Mucosa of gallbladder (tissue), 1 donor: ENCODE results near the gene INPP5A. TPM values are rescaled to one million over a fixed set of nuclear protein-coding genes. Genes with fewer than 3 reads are reported as not detected.
A peak's percentile ranks its signal among the peaks of the same experiment; 100 is the strongest.
"Not testable (repeated sequence)": the region's sequence is repeated elsewhere in the genome, so short reads cannot be mapped to it uniquely, and the experiment has no call there.

ENCODE experiments used
- DNase-seq: peaks from one replicate; pipeline ENCODE4 v3.0.0-alpha.2; 2020; ENCODE audit warnings: low spot score
- total RNA-seq: library from RNA; stranded (reverse); gene quantifications from one replicate; pipeline ENCODE4 v1.2.1, GENCODE V29; 2021
- donor health status: DM: no; HTN: no; CAD: no.

The INPP5A gene
- total RNA-seq, 1 donor from 2014 or later: 44.4 TPM

GRCh38 chr10:132702601-132703418 is 165.2 kb downstream of the INPP5A start:
- DNase-seq: no peak

DNA sequence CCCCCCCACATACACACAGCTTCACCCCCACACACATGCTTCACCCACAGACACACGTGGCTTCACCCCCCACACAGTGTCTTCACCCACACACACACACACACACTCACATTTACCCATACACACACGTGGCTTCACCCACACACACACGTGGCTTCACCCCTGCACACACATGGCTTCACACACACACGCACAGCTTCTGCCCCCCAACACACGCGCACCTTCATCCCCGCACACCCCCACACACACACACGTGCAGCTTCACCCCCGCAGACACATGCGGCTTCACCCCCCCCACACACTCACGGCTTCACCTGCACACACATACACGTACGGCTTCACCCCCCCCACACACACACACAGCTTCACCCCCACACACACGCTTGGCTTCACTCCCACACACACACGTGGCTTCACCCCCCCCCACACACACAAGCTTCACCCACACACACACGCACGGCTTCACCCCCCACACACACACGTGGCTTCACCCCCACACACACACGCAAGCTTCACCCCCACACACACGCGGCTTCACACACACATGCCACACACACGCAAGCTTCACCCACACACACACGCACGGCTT is 165.9 kb downstream of the INPP5A start:
- no peak for DNase-seq

GRCh38 chr10:132704008-132704814 is 166.6 kb downstream of the INPP5A start:
- no peak for DNase-seq

- DNase-seq: not testable (repeated sequence)
Observed at GRCh38 chr10:132704815-132705064, 167.2 kb downstream of the INPP5A start.

GRCh38 chr10:132705173-132705572 is 167.6 kb downstream of the INPP5A start:
- no peak for DNase-seq

GRCh38 chr10:132705943-132706342 is 168.4 kb downstream of the INPP5A start:
- no peak for DNase-seq

- no peak for DNase-seq
Observed at GRCh38 chr10:132706701-132707100, 169.1 kb downstream of the INPP5A start.

DNA sequence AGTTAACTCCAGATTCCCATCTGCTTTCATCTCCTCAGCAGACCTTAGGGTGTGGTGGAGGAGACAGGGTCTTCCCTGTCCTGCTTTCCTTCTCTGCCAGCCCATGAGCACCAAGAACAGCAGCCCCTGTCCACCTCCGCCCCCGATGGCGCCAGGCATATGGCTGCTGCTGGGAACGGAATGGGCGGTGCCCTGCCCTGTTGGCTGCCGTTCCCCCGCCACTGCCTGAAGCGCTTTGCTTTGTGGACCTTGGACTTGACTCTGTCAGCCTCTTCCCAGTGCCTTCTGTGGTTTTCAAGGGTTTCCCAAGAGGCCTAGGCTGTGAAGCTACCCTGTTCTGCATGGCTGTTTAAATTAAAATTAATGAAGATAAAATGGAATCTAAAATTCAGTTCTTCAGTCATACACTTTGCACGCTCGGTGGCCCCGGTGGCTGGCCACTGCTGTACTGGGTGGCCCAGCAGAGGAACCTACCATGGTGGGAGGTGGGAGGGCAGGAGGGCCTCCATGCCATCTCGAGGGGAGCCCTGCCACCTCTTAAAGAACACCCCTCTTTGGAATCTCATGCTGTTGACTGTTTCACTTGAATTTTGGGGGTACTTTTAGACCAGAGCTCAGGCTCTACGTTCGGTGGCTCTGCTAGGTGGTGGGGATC is 169.7 kb downstream of the INPP5A start:
- DNase-seq: peak; percentile 50

GRCh38 chr10:132707776-132708171 is 170.2 kb downstream of the INPP5A start:
- no peak for DNase-seq

- DNase-seq: no peak
Observed at GRCh38 chr10:132708441-132708840, 170.9 kb downstream of the INPP5A start.

DNA sequence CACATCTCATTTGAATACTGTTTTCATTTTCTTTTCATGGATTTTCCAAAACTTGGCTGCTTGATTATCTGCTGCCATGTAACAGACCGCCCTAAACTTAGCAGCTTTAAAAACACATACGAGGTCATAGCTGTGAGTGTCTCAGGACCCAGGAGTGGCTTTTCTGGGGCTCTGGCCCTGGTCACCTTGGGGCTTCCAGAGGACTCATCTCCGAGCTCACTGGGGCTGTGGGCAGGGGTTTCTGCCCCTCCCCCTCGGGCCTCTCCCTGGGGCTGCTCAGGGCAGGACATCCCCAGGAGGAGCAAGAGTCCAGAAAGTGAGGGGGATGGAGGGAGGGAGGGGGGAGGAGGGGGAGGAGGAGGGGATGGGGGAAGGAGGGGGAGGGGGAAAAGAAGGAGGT is 171.3 kb downstream of the INPP5A start:
- DNase-seq: no peak

GRCh38 chr10:132709471-132709951 is 171.9 kb downstream of the INPP5A start:
- DNase-seq: no peak

DNA sequence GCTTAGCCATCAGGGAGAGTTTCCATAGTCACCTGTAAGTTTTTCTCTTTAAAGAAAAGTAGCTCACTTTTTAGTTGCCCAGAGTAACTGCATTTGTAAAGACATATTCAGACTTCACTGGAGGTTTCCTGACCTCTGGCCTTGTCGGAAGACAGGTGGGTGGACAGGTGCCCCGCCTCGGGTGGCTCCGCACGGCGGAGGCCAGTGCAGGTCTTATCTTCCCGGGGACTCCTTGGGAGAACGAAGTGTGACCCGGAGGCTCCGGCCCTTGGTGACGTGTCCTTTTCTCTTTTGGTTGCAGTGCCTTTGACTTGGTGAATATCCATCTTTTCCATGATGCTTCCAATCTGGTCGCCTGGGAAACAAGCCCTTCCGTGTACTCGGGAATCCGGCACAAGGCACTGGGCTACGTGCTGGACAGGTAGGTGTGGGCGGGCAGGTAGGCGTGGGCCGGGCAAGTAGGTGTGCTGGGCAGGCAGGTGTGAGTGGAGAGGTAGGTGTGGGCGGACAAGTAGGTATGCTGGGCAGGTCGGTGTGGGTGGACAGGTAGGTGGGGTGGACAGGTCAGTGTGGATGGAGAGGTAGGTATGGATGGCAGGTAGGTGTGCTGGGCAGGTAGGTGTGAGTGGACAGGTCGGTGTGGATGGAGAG is 172.6 kb downstream of the INPP5A start:
- DNase-seq: no peak

DNA sequence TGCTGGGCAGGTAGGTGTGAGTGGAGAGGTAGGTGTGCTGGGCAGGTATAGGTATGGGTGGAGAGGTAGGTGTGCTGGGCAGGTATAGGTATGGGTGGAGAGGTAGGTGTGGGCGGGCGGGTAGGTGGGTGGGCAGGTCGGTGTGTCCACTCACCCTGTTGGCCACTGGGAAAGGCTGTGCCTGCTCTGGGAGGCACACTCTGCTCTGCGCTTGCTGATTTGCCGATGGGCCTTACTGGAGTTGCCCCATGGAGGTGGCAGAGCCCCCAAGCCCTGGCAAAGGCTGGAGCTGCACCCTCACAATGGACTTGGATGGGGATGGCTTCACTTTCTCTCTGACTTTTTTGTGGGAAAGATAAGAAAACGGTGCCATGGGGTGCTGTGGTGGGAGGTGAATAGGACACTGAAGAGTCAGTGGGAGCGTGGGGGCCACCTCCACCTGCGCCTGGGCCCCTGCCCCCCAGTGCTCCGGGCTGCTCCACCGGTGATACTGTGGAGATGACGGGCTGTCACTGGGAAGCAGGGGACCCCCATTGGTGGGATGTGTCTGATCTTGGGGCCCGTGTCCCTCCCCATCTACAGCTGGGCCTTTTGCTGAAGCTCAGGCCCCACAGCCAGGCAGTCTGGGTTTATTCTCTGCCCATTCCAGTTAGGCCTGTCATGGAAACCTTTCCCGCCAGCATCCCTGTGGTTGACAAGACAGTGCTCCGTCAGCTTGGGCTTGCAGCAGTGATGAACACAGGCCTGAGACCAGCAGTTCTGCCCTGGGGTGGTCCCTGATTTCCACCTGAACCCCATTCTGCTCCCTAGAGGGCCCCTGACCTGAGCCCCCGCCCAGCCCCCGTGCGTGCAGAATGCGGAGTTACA is 173.4 kb downstream of the INPP5A start:
- no peak for DNase-seq

GRCh38 chr10:132711613-132712121 is 174.1 kb downstream of the INPP5A start:
- no peak for DNase-seq

- no peak for DNase-seq
Observed at GRCh38 chr10:132712291-132712690, 174.7 kb downstream of the INPP5A start.

GRCh38 chr10:132712743-132713142 is 175.2 kb downstream of the INPP5A start:
- DNase-seq: no peak

DNA sequence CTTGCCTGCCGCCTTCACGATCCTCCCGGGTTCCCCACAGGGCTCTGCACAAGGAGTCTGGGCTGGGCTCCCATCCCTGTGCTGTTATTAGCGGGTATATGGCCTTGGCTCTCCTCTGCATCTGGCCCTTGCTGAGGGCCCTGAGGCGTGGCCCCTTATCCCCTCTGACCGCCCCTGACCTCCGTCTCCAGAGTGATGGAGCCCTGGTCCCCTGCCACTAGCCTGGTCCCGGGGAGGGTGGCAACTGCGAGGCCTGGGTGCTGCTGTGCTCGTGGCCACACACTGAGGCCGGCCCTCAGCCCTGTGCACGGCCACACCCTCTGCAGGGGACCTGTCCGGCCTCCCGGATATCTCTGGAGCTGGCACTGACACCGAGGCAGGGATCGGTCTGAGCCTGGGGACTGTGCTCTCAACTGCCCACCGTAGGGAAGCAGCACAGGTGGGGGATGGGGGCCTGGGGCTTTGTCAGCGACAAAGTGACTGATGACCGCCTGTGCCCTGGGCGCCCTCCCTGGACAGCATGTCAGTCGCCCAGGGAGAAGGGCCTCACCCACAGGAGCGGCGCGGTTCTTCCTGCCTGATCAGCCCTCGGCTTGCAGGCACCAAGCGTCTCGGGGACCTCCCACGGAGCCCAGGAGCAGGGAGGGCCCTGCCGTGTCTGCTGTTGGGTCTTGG is 176.0 kb downstream of the INPP5A start:
- DNase-seq: no peak

- peak; percentile 45 for DNase-seq
Observed at GRCh38 chr10:132714096-132714985, 176.8 kb downstream of the INPP5A start.
